Thyroid gland (tissue), 4 donors: ENCODE measurements around the gene TRPC6. TPM values are rescaled to one million over a fixed set of nuclear protein-coding genes. Genes with fewer than 3 reads are reported as not detected.

Source experiments
- DNase-seq, 2 donors: peaks; one replicate each; pipeline ENCODE4 v3.0.0-alpha.2; 2019
- H3K27ac ChIP-seq, 3 donors: fragments of 200-600 bp; sonication (generic); 1 replicate in 2 of 3; 2 replicates in 1 of 3; pipeline ENCODE4 v1.5.1; 2016 to 2019; ENCODE audit warnings: mild to moderate bottlenecking in 1 of 3, moderate library complexity in 1 of 3
- H3K27me3 ChIP-seq: fragments of 200-600 bp; sonication (generic); one replicate; pipeline ENCODE4 v1.5.1; 2019
- H3K36me3 ChIP-seq, 2 donors: fragments of 200-600 bp; sonication (generic); one replicate each; pipeline ENCODE4 v1.5.1; 2016 to 2019
- H3K4me1 ChIP-seq, 2 donors: fragments of 200-600 bp; sonication (generic); one replicate each; pipeline ENCODE4 v1.5.1; 2017 to 2019
- H3K4me3 ChIP-seq, 3 donors: fragments of 200-600 bp; sonication (generic); replicated peaks in 1 of 3; 1 replicate in 2 of 3; 2 replicates in 1 of 3; pipeline ENCODE4 v1.5.1; 2016; ENCODE audit warnings: mild to moderate bottlenecking in 1 of 3
- H3K9me3 ChIP-seq: fragments of 200-600 bp; sonication (generic); one replicate; pipeline ENCODE4 v1.5.1; 2017
- POLR2A ChIP-seq, 2 donors: fragments of 450-650 bp; IDR thresholded peaks; one replicate each; pipeline ENCODE4 v1.6.1; 2017; ENCODE audit warnings: antibody characterized with exemption in 2 of 2, mild to moderate bottlenecking in 2 of 2, moderate library complexity in 1 of 2
- WGBS, 2 donors: methylation state at CpG; one replicate each; pipeline ENCODE4 v1.1.5; 2017; 5-methylcytosine and 5-hydroxymethylcytosine counted together
- intact Hi-C: fragments of 100-400 bp; cut with DNase I; formaldehyde crosslinking; loops from one replicate; pipeline ENCODE4 v1.15.1; 2023
- total RNA-seq, 4 donors: library from RNA; depleted of rRNA; stranded (reverse); fragments of >200 nt; gene quantifications; one replicate each; pipeline ENCODE4 v1.2.3, GENCODE V29; 2016
- TF ChIP-seq, protein P1 (sequence below), 6 experiments: fragments of 200-600 bp in 3 of 6; fragments of 450-650 bp in 3 of 6; sonication (generic) in 3 of 6; IDR thresholded peaks; one replicate each; pipeline ENCODE4 v1.5.1; 2016 to 2019; ENCODE audit warnings: antibody characterized with exemption in 6 of 6, mild to moderate bottlenecking in 2 of 6, inconsistent platforms in 1 of 6, moderate library complexity in 1 of 6

The TRPC6 gene
- total RNA-seq, 4 donors from 2014 or later, result 14.1 to 28.4 (median 19.4) TPM

DNA sequence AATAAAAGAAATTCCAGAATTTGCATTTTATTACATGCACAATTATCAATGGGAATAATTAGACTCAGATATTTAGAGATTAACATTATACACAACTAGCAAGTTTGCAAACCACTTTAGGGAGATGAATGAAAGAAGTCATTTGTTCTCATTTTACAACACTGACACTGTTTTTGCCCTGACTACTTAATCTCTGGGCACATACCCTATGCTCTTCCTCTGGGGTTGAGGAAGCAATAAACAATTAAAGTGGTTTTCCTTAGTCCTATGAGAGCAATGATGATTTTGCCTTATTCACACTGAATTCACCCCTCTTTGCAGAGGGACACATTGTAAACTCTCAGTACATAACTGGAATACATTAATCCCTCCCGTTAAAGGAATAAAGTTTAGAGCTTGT is 72.7 kb downstream of the TRPC6 start:
- Histone ChIP-seq H3K4me3 (no peak overlapping the region), H3K9me3 (no peaks in the 10 kb centered on the region), H3K27me3 (no peaks in the 10 kb centered on the region), H3K36me3 (no peaks in the 10 kb centered on the region), H3K27ac (no peak overlapping the region), H3K4me1 (peaks cover 5 to 6% of the 10 kb centered on the region in 2 donors)
- WGBS, 2 donors, result 88 to 89% methylated on average over 1 of the region's 1 CpG
- no peak for DNase-seq
- intact Hi-C loops, result no loop called here
- TF ChIP-seq, protein P1, sequence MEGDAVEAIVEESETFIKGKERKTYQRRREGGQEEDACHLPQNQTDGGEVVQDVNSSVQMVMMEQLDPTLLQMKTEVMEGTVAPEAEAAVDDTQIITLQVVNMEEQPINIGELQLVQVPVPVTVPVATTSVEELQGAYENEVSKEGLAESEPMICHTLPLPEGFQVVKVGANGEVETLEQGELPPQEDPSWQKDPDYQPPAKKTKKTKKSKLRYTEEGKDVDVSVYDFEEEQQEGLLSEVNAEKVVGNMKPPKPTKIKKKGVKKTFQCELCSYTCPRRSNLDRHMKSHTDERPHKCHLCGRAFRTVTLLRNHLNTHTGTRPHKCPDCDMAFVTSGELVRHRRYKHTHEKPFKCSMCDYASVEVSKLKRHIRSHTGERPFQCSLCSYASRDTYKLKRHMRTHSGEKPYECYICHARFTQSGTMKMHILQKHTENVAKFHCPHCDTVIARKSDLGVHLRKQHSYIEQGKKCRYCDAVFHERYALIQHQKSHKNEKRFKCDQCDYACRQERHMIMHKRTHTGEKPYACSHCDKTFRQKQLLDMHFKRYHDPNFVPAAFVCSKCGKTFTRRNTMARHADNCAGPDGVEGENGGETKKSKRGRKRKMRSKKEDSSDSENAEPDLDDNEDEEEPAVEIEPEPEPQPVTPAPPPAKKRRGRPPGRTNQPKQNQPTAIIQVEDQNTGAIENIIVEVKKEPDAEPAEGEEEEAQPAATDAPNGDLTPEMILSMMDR (IDR thresholded peaks at IDR 0.05), result no peak
- no peak for TF ChIP-seq POLR2A (IDR thresholded peaks at IDR 0.05)

DNA sequence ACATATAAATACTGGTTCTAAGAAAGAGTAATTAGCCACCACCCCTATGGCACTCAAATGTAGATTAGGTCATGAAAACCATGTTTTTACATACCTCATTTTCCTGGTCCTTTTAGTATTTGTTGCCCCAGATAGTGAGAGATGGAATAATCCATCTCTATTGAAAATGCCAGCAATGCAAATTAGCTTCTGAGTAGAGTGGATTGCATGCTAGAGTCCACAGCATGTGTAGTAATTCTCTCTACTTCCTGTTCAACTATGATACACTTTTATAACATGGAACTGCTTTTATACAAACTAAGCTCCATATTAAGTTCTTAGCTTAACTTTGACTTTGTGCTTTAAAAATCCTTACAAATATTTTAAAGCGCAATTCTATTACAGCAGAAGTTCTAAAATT is 73.2 kb downstream of the TRPC6 start:
- H3K36me3 ChIP-seq, result no peaks in the 10 kb centered on the region
- 91 to 92% methylated on average over 1 of the region's 1 CpG for WGBS, 2 donors
- no peaks in the 10 kb centered on the region for H3K9me3 ChIP-seq
- H3K4me1 ChIP-seq, result peaks cover 5 to 6% of the 10 kb centered on the region in 2 donors
- no peak for DNase-seq
- H3K4me3 ChIP-seq, result no peak overlapping the region
- H3K27ac ChIP-seq, result no peak overlapping the region
- no peak for TF ChIP-seq POLR2A (IDR thresholded peaks at IDR 0.05)
- TF ChIP-seq, protein P1 (IDR thresholded peaks at IDR 0.05), result no peak
- no peaks in the 10 kb centered on the region for H3K27me3 ChIP-seq
- intact Hi-C loops, result no loop called here

DNA sequence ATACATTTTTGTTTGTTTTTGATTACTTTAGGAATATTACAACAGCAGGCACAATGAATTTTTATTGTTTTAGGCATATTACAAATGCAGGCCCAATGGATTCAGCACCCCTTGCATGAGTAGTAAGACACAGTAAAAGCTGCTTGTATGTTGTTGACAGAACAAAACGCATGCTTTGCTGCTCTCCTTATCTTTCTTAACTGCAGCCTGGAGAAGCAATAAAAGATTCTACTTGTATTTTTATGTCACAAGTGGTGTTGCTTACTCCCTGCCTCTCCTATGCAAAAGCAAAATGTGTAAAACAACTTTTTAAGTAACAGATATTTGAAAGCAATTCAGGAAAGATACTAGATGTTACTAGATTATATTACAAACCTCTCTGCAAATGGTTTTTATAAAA is 73.9 kb downstream of the TRPC6 start:
- Histone ChIP-seq H3K27ac (no peak overlapping the region), H3K36me3 (no peaks in the 10 kb centered on the region), H3K27me3 (no peaks in the 10 kb centered on the region), H3K4me3 (no peak overlapping the region), H3K4me1 (peaks cover 2 to 5% of the 10 kb centered on the region in 2 donors), H3K9me3 (no peaks in the 10 kb centered on the region)
- WGBS, 2 donors, result 67 to 82% methylated on average over 1 of the region's 1 CpG
- intact Hi-C loops, result no loop called here
- DNase-seq, result no peak
- TF ChIP-seq POLR2A (IDR thresholded peaks at IDR 0.05), result no peak
- TF ChIP-seq, protein P1 (IDR thresholded peaks at IDR 0.05), result no peak

DNA sequence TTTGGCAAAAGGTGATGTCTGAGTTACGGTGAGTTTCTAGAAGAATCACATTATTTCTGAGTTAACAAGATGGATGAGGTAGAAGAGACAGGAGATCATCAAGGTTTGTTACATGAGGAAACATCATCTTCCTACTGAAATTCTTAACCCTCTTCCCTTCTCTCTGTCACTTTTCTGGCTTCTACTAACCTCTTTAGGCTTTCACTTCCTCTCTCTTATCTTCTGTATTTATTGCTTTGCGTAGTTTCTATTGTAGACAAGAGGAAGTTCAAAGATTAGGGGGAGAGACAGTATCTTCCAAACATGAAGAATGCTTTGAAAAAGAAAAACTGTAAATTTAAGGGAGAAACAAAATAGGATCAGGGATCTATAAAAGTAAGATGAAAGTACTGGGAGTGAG is 75.4 kb downstream of the TRPC6 start:
- TF ChIP-seq POLR2A (IDR thresholded peaks at IDR 0.05), result no peak
- TF ChIP-seq, protein P1 (IDR thresholded peaks at IDR 0.05), result no peak
- Histone ChIP-seq H3K9me3 (no peaks in the 10 kb centered on the region), H3K27ac (no peak overlapping the region), H3K27me3 (no peaks in the 10 kb centered on the region), H3K36me3 (no peaks in the 10 kb centered on the region), H3K4me3 (no peak overlapping the region), H3K4me1 (peaks cover 0 to 5% of the 10 kb centered on the region in 2 donors)
- intact Hi-C loops, result no loop called here
- no peak for DNase-seq
- 72 to 75% methylated on average over 2 of the region's 2 CpGs for WGBS, 2 donors

DNA sequence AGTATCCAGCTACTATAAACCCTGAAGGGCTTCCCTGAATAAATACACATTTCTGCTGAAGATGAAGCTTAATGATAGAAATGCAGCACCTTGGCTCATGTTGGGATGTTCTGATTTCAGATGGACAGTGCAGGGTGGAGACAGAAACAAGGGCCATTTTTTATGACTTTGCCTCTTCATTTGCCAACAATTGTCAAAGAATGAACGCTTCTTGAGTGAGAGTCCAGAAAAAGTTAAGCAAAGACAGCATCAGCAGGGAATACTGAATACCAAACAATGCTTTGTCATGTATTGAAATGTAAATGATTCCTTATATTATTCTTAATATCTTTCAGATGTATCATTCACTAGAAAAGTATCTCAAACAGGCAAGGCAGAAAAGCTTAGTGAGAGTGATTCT is 84.9 kb downstream of the TRPC6 start:
- H3K27me3 ChIP-seq, result no peaks in the 10 kb centered on the region
- peaks cover 0 to 3% of the 10 kb centered on the region in 2 donors for H3K4me1 ChIP-seq
- H3K36me3 ChIP-seq, result no peaks in the 10 kb centered on the region
- intact Hi-C loops, result loop anchor here (10.0 kb wide), 1 partner anchor 86 kb away; the partner anchor contains the start of gene TRPC6
- no peak for DNase-seq
- 87 to 89% methylated on average over 1 of the region's 1 CpG for WGBS, 2 donors
- TF ChIP-seq POLR2A (IDR thresholded peaks at IDR 0.05), result no peak
- TF ChIP-seq, protein P1 (IDR thresholded peaks at IDR 0.05), result no peak
- H3K9me3 ChIP-seq, result no peaks in the 10 kb centered on the region
- no peak overlapping the region for H3K27ac ChIP-seq
- no peak overlapping the region for H3K4me3 ChIP-seq
